Heart right ventricle (tissue), 16 donors: ENCODE measurements around the gene ACTA2. TPM values are rescaled to one million over a fixed set of nuclear protein-coding genes. Genes with fewer than 3 reads are reported as not detected.

ENCODE experiments used
- ATAC-seq, 8 donors: fragments of 200-7000 bp; cut with Tn5 transposase; one replicate each; pipeline ENCODE4 v1.9.1; 2020; ENCODE audit warnings: mild to moderate bottlenecking in 8 of 8, moderate library complexity in 8 of 8, moderate number of reproducible peaks in 1 of 8
- DNase-seq, 2 donors: peaks; one replicate each; pipeline ENCODE4 v3.0.0-alpha.2; 2020
- H3K27ac ChIP-seq, 10 donors: fragments of 200-600 bp; sonication (generic) in 2 of 10; one replicate each; pipeline versions ENCODE4 v1.5.0 to v1.8.0; 2020 to 2022; ENCODE audit warnings: mild to moderate bottlenecking in 3 of 10
- H3K27me3 ChIP-seq, 7 donors: fragments of 200-600 bp; one replicate each; pipeline ENCODE4 v1.8.0; 2021 to 2022; ENCODE audit warnings: mild to moderate bottlenecking in 2 of 7
- H3K36me3 ChIP-seq, 9 donors: fragments of 200-600 bp; sonication (generic) in 1 of 9; one replicate each; pipeline versions ENCODE4 v1.5.0 to v1.8.0; 2020 to 2022; ENCODE audit warnings: mild to moderate bottlenecking in 2 of 9
- H3K4me1 ChIP-seq, 9 donors: fragments of 200-600 bp; sonication (generic) in 1 of 9; one replicate each; pipeline versions ENCODE4 v1.5.0 to v1.8.0; 2020 to 2022; ENCODE audit warnings: mild to moderate bottlenecking in 4 of 9
- H3K4me3 ChIP-seq, 10 donors: fragments of 200-600 bp; sonication (generic) in 2 of 10; one replicate each; pipeline versions ENCODE4 v1.5.0 to v1.8.0; 2020 to 2022; ENCODE audit warnings: mild to moderate bottlenecking in 7 of 10, moderate library complexity in 2 of 10
- H3K9me3 ChIP-seq, 11 donors: fragments of 200-600 bp in 10 of 11; sonication (generic) in 2 of 11; one replicate each; pipeline versions ENCODE4 v1.5.0 to v1.8.0; 2013 to 2022; ENCODE audit warnings: mild to moderate bottlenecking in 2 of 11, control low read depth in 1 of 11, moderate library complexity in 1 of 11
- CTCF ChIP-seq, 9 donors: fragments of 200-600 bp; sonication (generic) in 2 of 9; IDR thresholded peaks; one replicate each; pipeline versions ENCODE4 v1.5.0 to v1.8.0; 2021 to 2022; ENCODE audit warnings: antibody characterized with exemption in 9 of 9, mild to moderate bottlenecking in 5 of 9, moderate library complexity in 1 of 9
- WGBS, 2 donors: extraction: QIAGEN DNeasy Blood & Tissue Kit; methylation state at CpG; one replicate each; pipeline ENCODE4 v1.1.7; 2013; ENCODE audit warnings: inconsistent platforms in 1 of 2; 5-methylcytosine and 5-hydroxymethylcytosine counted together
- intact Hi-C, 10 donors: fragments of 100-400 bp; cut with DNase I; formaldehyde crosslinking; loops; one replicate each; pipeline versions ENCODE4 v1.11.1 to v1.14.2; 2022
- polyA plus RNA-seq, 2 donors: library from polyadenylated mRNA; stranded (reverse); fragments of 200-250 nt; gene quantifications; one replicate each; pipeline ENCODE4 v1.2.3, GENCODE V29; 2013
- total RNA-seq, 10 donors: library from RNA; stranded (reverse); fragmentation: NEBNext Ultra II Directional in 3 of 10; extraction: Animal tissue kit (Norgen Biotek cat#: 25700) in 3 of 10; gene quantifications; one replicate each; pipeline versions ENCODE4 v1.2.1 to v1.2.4, GENCODE V29; 2021 to 2023
- donor health status: Arrhythmogenic right ventricular cardiomyopathy.
- donor health status: ischemic (EF 13 %, LVEDD 7.1; RV severe dilation, severe dysfunction).
- donor health status: healthy with polysubstance abuse.
- donor health status: DM: no; HTN: yes; CAD: no.
- donor health status: DM: no; HTN: no; CAD: no.
- donor health status: ischemic (EF 25% LVEDD 6.9; RV normal size, moderate dysfunction).
- donor health status: ischemic (EF 25% LVEDD 5.7; RV mildly dilated, moderate dysfunction).
- donor health status: healthy.
- donor health status: DM: yes; HTN: yes; CAD: no.
- donor health status: Ischemic cardiomyopathy.
- donor health status: ischemic (EF 35%, LVEDD 5.7; RV mildly dilated, moderate dysfunction).
- donor health status: nonischemic (EF 11% LVEDD 7.7; RV severe dilation, severe dysfunction).
- donor health status: DM: yes; HTN: yes; CAD: no.
- donor health status: PGD.
- donor health status: ischemic (EF 29% LVEDD 5.4; RV normal size, mild dysfunction).
- donor health status: nonischemic (EF 23%, LVEDD 6.1; RV moderate dilation, normal function).

Gene ACTA2
- total and polyA plus RNA-seq, 12 donors, result 59.4 to 358 (median 76.5) TPM

DNA sequence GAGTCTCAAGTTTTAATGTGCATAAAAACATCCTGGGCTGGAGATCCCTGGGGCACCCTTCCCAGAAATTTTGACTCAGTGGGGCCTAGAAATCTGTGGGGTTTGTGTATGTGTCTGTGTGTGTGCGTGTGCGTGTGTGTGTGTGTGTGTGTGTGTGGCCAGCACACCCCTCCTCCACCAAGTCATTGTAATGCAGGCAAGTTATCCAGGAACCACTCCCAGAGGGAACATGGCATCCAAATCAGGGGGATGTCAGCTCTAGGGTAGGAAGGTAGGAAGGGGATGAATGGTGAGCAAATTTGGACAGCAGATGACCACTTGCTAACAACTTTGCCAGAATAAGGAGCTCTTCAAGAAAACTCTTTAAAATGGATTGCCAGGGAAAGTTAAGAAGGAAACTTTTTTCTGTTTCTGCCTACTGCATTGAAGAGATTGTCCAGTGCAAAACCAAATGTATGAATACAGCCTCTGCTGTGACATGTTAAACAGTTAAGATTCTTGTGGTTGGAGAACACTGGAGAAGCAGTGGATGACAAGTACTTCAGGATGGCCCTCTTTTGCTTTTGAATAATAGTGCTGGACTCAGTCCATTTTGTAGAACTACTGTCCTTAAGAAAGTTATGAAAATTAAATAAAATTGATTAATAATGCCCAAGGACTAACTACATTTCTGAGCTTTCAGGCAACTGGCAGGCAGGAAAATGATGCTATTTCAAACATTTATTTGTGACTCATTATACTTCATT lies 60.2 kb downstream of the ACTA2 start:
- no peak for ATAC-seq
- TF ChIP-seq CTCF (IDR thresholded peaks at IDR 0.05), result no peak
- H3K27me3 ChIP-seq, result no peaks in the 10 kb centered on the region
- no peaks in the 10 kb centered on the region for H3K36me3 ChIP-seq
- H3K27ac ChIP-seq, result no peak overlapping the region
- no peak for DNase-seq
- intact Hi-C loops, result no loop called here
- H3K4me3 ChIP-seq, result no peak overlapping the region
- no peaks in the 10 kb centered on the region for H3K9me3 ChIP-seq
- peaks cover 0 to 68% (median 13%) of the 10 kb centered on the region in 9 donors for H3K4me1 ChIP-seq
- 65 to 80% methylated on average over 2 of the region's 2 CpGs for WGBS, 2 donors

DNA sequence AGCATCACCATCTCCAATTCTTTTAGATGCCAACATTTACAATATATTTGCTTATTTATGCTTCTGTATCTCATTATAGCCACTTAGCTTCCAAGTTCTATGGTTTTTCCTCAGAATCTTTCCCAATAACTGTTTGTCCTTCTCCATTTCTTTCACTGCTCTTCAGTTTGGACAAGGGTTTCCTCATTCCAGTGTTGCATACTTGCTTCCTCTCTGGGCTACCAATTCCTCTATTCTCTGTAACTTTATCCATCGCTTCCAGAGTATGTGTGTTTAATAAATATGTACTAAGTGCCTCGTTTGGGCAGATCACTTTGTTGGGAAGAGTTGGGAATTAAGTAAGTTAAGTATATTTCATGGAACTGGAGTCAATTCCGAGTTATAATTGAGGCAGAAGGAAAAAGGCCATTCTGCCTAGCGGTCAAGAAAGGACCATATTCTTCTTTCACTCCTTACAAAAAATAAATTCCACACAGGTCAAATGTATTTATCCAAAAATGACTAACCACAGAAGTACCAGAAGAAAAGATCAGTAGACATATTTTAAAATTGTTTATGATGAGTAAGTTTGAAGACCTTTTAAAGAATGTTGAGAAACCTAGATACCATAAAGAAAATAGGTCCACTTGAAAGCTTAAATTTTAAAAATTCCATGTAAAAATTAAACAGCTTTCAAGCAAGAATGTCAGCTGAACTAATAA lies 61.7 kb downstream of the ACTA2 start:
- 94 to 97% methylated on average over 4 of the region's 4 CpGs for WGBS, 2 donors

GRCh38 chr10:88889559-88890337 lies 62.8 kb downstream of the ACTA2 start:
- ATAC-seq, result no peak
- 92 to 95% methylated on average over 1 of the region's 1 CpG for WGBS, 2 donors
- peaks cover 0 to 49% (median 0%) of the 10 kb centered on the region in 9 donors for H3K4me1 ChIP-seq
- intact Hi-C loops, result loop anchor here in 1 of 10 donors (5.0 kb wide), 1 partner anchor 43 kb away; no protein-coding TSS in a partner anchor
- no peaks in the 10 kb centered on the region for H3K36me3 ChIP-seq
- H3K27me3 ChIP-seq, result no peaks in the 10 kb centered on the region
- no peaks in the 10 kb centered on the region for H3K9me3 ChIP-seq
- no peak for TF ChIP-seq CTCF (IDR thresholded peaks at IDR 0.05)
- no peak overlapping the region for H3K4me3 ChIP-seq
- H3K27ac ChIP-seq, result no peak overlapping the region
- DNase-seq, result no peak

More for the DNA sequence above, 61.7 kb downstream of the ACTA2 start:
- Histone ChIP-seq H3K9me3 (no peaks in the 10 kb centered on the region), H3K4me3 (no peak overlapping the region), H3K27me3 (no peaks in the 10 kb centered on the region), H3K4me1 (peaks cover 0 to 56% (median 6%) of the 10 kb centered on the region in 9 donors), H3K27ac (no peak overlapping the region), H3K36me3 (no peaks in the 10 kb centered on the region)
- TF ChIP-seq CTCF (IDR thresholded peaks at IDR 0.05), result no peak
- intact Hi-C loops, result no loop called here
- ATAC-seq (no peak), DNase-seq (no peak)

GRCh38 chr10:88888810-88889445 lies 63.6 kb downstream of the ACTA2 start:
- intact Hi-C loops, result loop anchor here in 1 of 10 donors (5.0 kb wide), 1 partner anchor 43 kb away; no protein-coding TSS in a partner anchor
- peaks cover 0 to 50% (median 0%) of the 10 kb centered on the region in 9 donors for H3K4me1 ChIP-seq
- no peak for TF ChIP-seq CTCF (IDR thresholded peaks at IDR 0.05)
- H3K27ac ChIP-seq, result no peak overlapping the region
- H3K9me3 ChIP-seq, result no peaks in the 10 kb centered on the region
- H3K27me3 ChIP-seq, result no peaks in the 10 kb centered on the region
- no peaks in the 10 kb centered on the region for H3K36me3 ChIP-seq
- DNase-seq, result no peak
- ATAC-seq, result no peak
- H3K4me3 ChIP-seq, result no peak overlapping the region
